A549 (cell line): Measurements from ENCODE around the gene ACTA2. TPM values are rescaled to one million over a fixed set of nuclear protein-coding genes. Genes with fewer than 3 reads are reported as not detected.

Experiments
- ATAC-seq, 2 experiments: fragments of 200-7000 bp in 1 of 2; fragments of >200 bp in 1 of 2; cut with Nextera tagmentation in 1 of 2; cut with Tn5 transposase in 1 of 2; 3 replicates each; pipeline versions ENCODE4 v1.8.0 to v1.9.1; 2018 to 2020; ENCODE audit warnings: mild to moderate bottlenecking in 1 of 2, moderate library complexity in 1 of 2
- CTCF ChIA-PET: fragments of 300-600 bp; sonication (Branson Sonifier 250); formaldehyde crosslinking; extraction: SDS; loops from one replicate; lab custom pipeline; 2021; ENCODE audit warnings: antibody characterized with exemption, inconsistent platforms; lab: Yijun Ruan, JAX
- POLR2A ChIA-PET: fragments of 350-600 bp; formaldehyde crosslinking; extraction: SDS; loops from one replicate; lab custom pipeline; 2021; ENCODE audit warnings: antibody characterized with exemption, inconsistent platforms; lab: Yijun Ruan, JAX
- DNase-seq, 2 experiments: peaks; one replicate each; pipeline versions ENCODE4 v3.0.0 to v3.0.0-alpha.2; 2011 to 2016; ENCODE audit warnings: low read depth in 1 of 2, low spot score in 1 of 2
- FAIRE-seq: peaks from 2 replicates; lab custom pipeline; 2011; peaks lifted over from hg19 to GRCh38; lab: Jason Lieb, UNC
- H3K27ac ChIP-seq, 2 experiments: fragments of >200 bp; sonication (Bioruptor Twin); formaldehyde crosslinking; 3 replicates each; pipeline ENCODE4 v1.5.1; 2016 to 2017
- H3K4me1 ChIP-seq: fragments of >200 bp; sonication (Bioruptor Twin); formaldehyde crosslinking; 3 replicates; pipeline ENCODE4 v1.6.1; 2016
- H3K4me2 ChIP-seq: fragments of >200 bp; sonication (Bioruptor Twin); formaldehyde crosslinking; 3 replicates; pipeline ENCODE4 v1.6.1; 2016
- H3K4me3 ChIP-seq: fragments of >200 bp; sonication (Bioruptor Twin); formaldehyde crosslinking; 3 replicates; pipeline ENCODE4 v1.5.1; 2016
- H3K9me3 ChIP-seq: fragments of >200 bp; sonication (Bioruptor Twin); formaldehyde crosslinking; 3 replicates; pipeline ENCODE4 v1.6.1; 2016
- CBX8 ChIP-seq: fragments of 200-600 bp; sonication (generic); IDR thresholded peaks from 2 replicates; pipeline ENCODE4 v1.6.1; 2016
- CHD2 ChIP-seq: fragments of 150-350 bp; IDR thresholded peaks from 2 replicates; pipeline ENCODE4 v1.6.1; 2014; ENCODE audit warnings: low read length; ENCODE audit not compliant: partially characterized antibody
- EHF ChIP-seq: fragments of 250-450 bp; sonication (Bioruptor Pico); IDR thresholded peaks from 2 replicates; pipeline ENCODE4 v1.5.0; 2020; ENCODE audit warnings: mild to moderate bottlenecking
- ELK1 ChIP-seq: fragments of 150-350 bp; IDR thresholded peaks from 2 replicates; pipeline ENCODE4 v1.6.1; 2014; ENCODE audit warnings: low read depth, mild to moderate bottlenecking, low read length
- FOSB ChIP-seq: fragments of 250-450 bp; sonication (Bioruptor Pico); IDR thresholded peaks from 2 replicates; pipeline ENCODE4 v1.5.0; 2020; ENCODE audit warnings: mild to moderate bottlenecking, moderate library complexity
- FOSL2 ChIP-seq, 2 experiments: fragments of 450-650 bp in 1 of 2; fragments of >200 bp in 1 of 2; sonication (Bioruptor Twin) in 1 of 2; formaldehyde crosslinking; IDR thresholded peaks; 2 replicates each; pipeline versions ENCODE4 v1.5.0 to v1.6.1; 2016 to 2020; ENCODE audit warnings: mild to moderate bottlenecking in 1 of 2, moderate library complexity in 1 of 2
- GATA3 ChIP-seq: IDR thresholded peaks from 2 replicates; pipeline ENCODE4 v1.6.1; 2012; ENCODE audit warnings: borderline replicate concordance
- HEYL ChIP-seq: fragments of 250-450 bp; sonication (Bioruptor Pico); IDR thresholded peaks from 2 replicates; pipeline ENCODE4 v1.8.0; 2021; ENCODE audit warnings: mild to moderate bottlenecking, moderate library complexity
- HOXA7 ChIP-seq: fragments of 250-450 bp; sonication (Bioruptor Pico); IDR thresholded peaks from 2 replicates; pipeline ENCODE4 v1.5.0; 2020; ENCODE audit warnings: mild to moderate bottlenecking, moderate library complexity
- HOXB5 ChIP-seq: fragments of 250-450 bp; sonication (Bioruptor Pico); IDR thresholded peaks from 2 replicates; pipeline ENCODE4 v1.5.0; 2020; ENCODE audit warnings: mild to moderate bottlenecking, moderate library complexity
- NFE2L2 ChIP-seq: fragments of 150-350 bp; conservative IDR thresholded peaks from 2 replicates; pipeline ENCODE4 v1.6.1; 2014; ENCODE audit warnings: low read length
- PBX3 ChIP-seq: IDR thresholded peaks from 2 replicates; pipeline ENCODE4 v1.6.1; 2012
- RFX5 ChIP-seq: fragments of 450-650 bp; IDR thresholded peaks from 2 replicates; pipeline ENCODE4 v1.7.1; 2014; ENCODE audit warnings: antibody characterized with exemption, mild to moderate bottlenecking, moderate library complexity
- TP53 ChIP-seq: fragments of 250-450 bp; sonication (Bioruptor Pico); IDR thresholded peaks from 2 replicates; pipeline ENCODE4 v1.5.0; 2021; ENCODE audit warnings: mild to moderate bottlenecking, moderate library complexity
- ZNF302 ChIP-seq: fragments of 250-450 bp; sonication (Bioruptor Pico); IDR thresholded peaks from 2 replicates; pipeline ENCODE4 v1.9.0; 2021; ENCODE audit warnings: inconsistent platforms, mild to moderate bottlenecking, moderate library complexity
- WGBS: methylation state at CpG from one replicate; pipeline ENCODE4 v1.1.6; 2017; ENCODE audit errors: missing lambda C conversion rate; 5-methylcytosine and 5-hydroxymethylcytosine counted together
- polyA plus RNA-seq, 4 experiments: library from polyadenylated mRNA; depleted of rRNA in 3 of 4; stranded (reverse); fragments of >200 nt; fragmentation: RNase III in 1 of 4; extraction: RNeasy Plus Mini Kit Qiagen cat#74134 plus additional on column Dnase treatment in 1 of 4; gene quantifications; 2 replicates in 3 of 4; 3 replicates in 1 of 4; pipeline ENCODE4 v1.2.3, GENCODE V29; 2011 to 2017
- TF ChIP-seq, protein P1 (sequence below): fragments of 200-600 bp; sonication (generic); IDR thresholded peaks from 2 replicates; pipeline ENCODE4 v1.6.1; 2016; ENCODE audit warnings: antibody characterized with exemption, mild to moderate bottlenecking, moderate library complexity

ACTA2 gene
- polyA plus RNA-seq, 2 of the 4 experiments (the other 2 are of a cell fraction), result 15.0 to 25.9 TPM

GRCh38 chr10:88903715-88904114 is 48.9 kb downstream of the ACTA2 start:
- ATAC-seq (no peak), DNase-seq (no peak), FAIRE-seq (no peak)
- WGBS, result 93% methylated on average over 3 of the region's 3 CpGs
- Histone ChIP-seq H3K4me3 (no peak overlapping the region), H3K4me2 (no peak overlapping the region), H3K4me1 (peaks cover 21% of the 10 kb centered on the region), H3K9me3 (no peaks in the 10 kb centered on the region), H3K27ac (no peak overlapping the region)
- ChIA-PET POLR2A (no interaction called here), CTCF (interaction anchor here (7.0 to 7.5 kb wide), 2 partner anchors 30 to 68 kb away, joined by 53 to 63 read pairs; no protein-coding TSS in a partner anchor)
- TF ChIP-seq TP53 (CRISPR knock-in tag) (no peak), CBX8 (no peak), EHF (CRISPR knock-in tag) (no peak), RFX5 (no peak), HOXB5 (CRISPR knock-in tag) (no peak), FOSB (no peak), FOSL2 (IDR thresholded peaks at IDR 0.05) (no peak), FOSL2 (CRISPR knock-in tag; IDR thresholded peaks at IDR 0.05) (no peak), GATA3 (no peak), ELK1 (no peak), NFE2L2 (no peak), ZNF302 (no peak)
- TF ChIP-seq, protein P1, sequence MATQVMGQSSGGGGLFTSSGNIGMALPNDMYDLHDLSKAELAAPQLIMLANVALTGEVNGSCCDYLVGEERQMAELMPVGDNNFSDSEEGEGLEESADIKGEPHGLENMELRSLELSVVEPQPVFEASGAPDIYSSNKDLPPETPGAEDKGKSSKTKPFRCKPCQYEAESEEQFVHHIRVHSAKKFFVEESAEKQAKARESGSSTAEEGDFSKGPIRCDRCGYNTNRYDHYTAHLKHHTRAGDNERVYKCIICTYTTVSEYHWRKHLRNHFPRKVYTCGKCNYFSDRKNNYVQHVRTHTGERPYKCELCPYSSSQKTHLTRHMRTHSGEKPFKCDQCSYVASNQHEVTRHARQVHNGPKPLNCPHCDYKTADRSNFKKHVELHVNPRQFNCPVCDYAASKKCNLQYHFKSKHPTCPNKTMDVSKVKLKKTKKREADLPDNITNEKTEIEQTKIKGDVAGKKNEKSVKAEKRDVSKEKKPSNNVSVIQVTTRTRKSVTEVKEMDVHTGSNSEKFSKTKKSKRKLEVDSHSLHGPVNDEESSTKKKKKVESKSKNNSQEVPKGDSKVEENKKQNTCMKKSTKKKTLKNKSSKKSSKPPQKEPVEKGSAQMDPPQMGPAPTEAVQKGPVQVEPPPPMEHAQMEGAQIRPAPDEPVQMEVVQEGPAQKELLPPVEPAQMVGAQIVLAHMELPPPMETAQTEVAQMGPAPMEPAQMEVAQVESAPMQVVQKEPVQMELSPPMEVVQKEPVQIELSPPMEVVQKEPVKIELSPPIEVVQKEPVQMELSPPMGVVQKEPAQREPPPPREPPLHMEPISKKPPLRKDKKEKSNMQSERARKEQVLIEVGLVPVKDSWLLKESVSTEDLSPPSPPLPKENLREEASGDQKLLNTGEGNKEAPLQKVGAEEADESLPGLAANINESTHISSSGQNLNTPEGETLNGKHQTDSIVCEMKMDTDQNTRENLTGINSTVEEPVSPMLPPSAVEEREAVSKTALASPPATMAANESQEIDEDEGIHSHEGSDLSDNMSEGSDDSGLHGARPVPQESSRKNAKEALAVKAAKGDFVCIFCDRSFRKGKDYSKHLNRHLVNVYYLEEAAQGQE, result no peak

GRCh38 chr10:88901984-88902789 is 50.4 kb downstream of the ACTA2 start:
- no peak for TF ChIP-seq PBX3
- TF ChIP-seq HEYL, result no peak
- TF ChIP-seq CHD2, result no peak
- TF ChIP-seq HOXA7, result no peak
- 92% methylated on average over 11 of the region's 11 CpGs for WGBS
- Histone ChIP-seq H3K27ac (peak overlapping the region in 1 of 2 experiments; percentile 20; a peak in 1 of 6 replicates), H3K4me3 (no peak overlapping the region), H3K4me2 (no peak overlapping the region), H3K9me3 (no peaks in the 10 kb centered on the region), H3K4me1 (peaks cover 35% of the 10 kb centered on the region)
- ChIA-PET CTCF (interaction anchor here (1.0 to 7.5 kb wide), 4 partner anchors 22 to 66 kb away, joined by 3 to 63 read pairs (median 34); partner anchors contain the start of gene STAMBPL1), POLR2A (no interaction called here)
- DNase-seq (no peak), FAIRE-seq (no peak), ATAC-seq (no peak)
